Panc1 (cell line): ENCODE measurements around the gene LGR5. TPM values are rescaled to one million over a fixed set of nuclear protein-coding genes. Genes with fewer than 3 reads are reported as not detected.

Experiments
- ATAC-seq: fragments of 200-7000 bp; cut with Tn5 transposase; 2 replicates; pipeline ENCODE4 v1.9.1; 2020; ENCODE audit warnings: mild to moderate bottlenecking, moderate library complexity
- BruUV-seq: library from RNA; stranded (reverse); fragments of 400-500 nt; replicated peaks from 2 replicates; lab custom pipeline; 2021; lab: Mats Ljungman, UMichigan
- CTCF ChIA-PET: fragments of 300-600 bp; sonication (Branson Sonifier 250); formaldehyde crosslinking; loops from one replicate; lab custom pipeline; 2022; ENCODE audit warnings: antibody characterized with exemption; lab: Charles Lee
- POLR2A ChIA-PET: fragments of 300-600 bp; sonication (Branson Sonifier 250); formaldehyde crosslinking; loops from one replicate; lab custom pipeline; 2022; ENCODE audit warnings: antibody characterized with exemption; lab: Charles Lee
- DNase-seq: peaks from one replicate; pipeline ENCODE4 v3.0.0-alpha.2; 2010; ENCODE audit warnings: low read depth, low spot score
- H3K27ac ChIP-seq: 2 replicates; pipeline ENCODE4 v1.5.1; 2011; ENCODE audit warnings: mild to moderate bottlenecking, low read length, inconsistent platforms
- H3K27me3 ChIP-seq: fragments of 200-500 bp; sonication (Bioruptor generic); 2 replicates; pipeline ENCODE4 v1.6.0; 2014; ENCODE audit warnings: low read length, inconsistent platforms; ENCODE audit not compliant: control insufficient read depth, insufficient read depth
- H3K36me3 ChIP-seq: fragments of 200-500 bp; sonication (Bioruptor generic); 2 replicates; pipeline ENCODE4 v1.5.1; 2014; ENCODE audit warnings: inconsistent platforms, mild to moderate bottlenecking, low read length, moderate library complexity; ENCODE audit not compliant: control insufficient read depth, insufficient read depth
- H3K4me1 ChIP-seq: 2 replicates; pipeline ENCODE4 v1.5.1; 2011; ENCODE audit warnings: inconsistent platforms, mild to moderate bottlenecking, low read length, moderate library complexity; ENCODE audit not compliant: control insufficient read depth, insufficient read depth
- H3K4me3 ChIP-seq, 2 experiments: 2 replicates each; pipeline ENCODE4 v1.5.1; 2011 to 2012; ENCODE audit warnings: low read depth in 2 of 2, low read length in 2 of 2, mild to moderate bottlenecking in 2 of 2, inconsistent platforms in 1 of 2, moderate library complexity in 1 of 2
- H3K9me3 ChIP-seq: fragments of 200-500 bp; sonication (Bioruptor generic); 2 replicates; pipeline ENCODE4 v1.5.1; 2014; ENCODE audit warnings: low read depth, mild to moderate bottlenecking, inconsistent platforms, low read length, moderate library complexity; ENCODE audit not compliant: control insufficient read depth, insufficient read depth
- CTCF ChIP-seq: fragments of 450-650 bp; IDR thresholded peaks from 2 replicates; pipeline ENCODE4 v1.5.1; 2017; ENCODE audit warnings: mild to moderate bottlenecking
- POLR2AphosphoS5 ChIP-seq: IDR thresholded peaks from 2 replicates; pipeline ENCODE4 v1.6.1; 2012; ENCODE audit warnings: mild to moderate bottlenecking, low read depth, low read length, moderate library complexity
- SIN3A ChIP-seq: IDR thresholded peaks from 2 replicates; pipeline ENCODE4 v1.6.1; 2012; ENCODE audit warnings: low read depth, mild to moderate bottlenecking, low read length, moderate library complexity, borderline replicate concordance; ENCODE audit not compliant: insufficient read depth
- TCF7L2 ChIP-seq: IDR thresholded peaks from 2 replicates; pipeline ENCODE4 v1.6.1; 2011; ENCODE audit warnings: mild to moderate bottlenecking, low read depth, low read length, inconsistent platforms
- in situ Hi-C: cut with HindIII; loops from 2 replicates; pipeline ENCODE4 v1.10.0; 2016; ENCODE audit warnings: low sequenced_read_pairs, low pct_unique_long_range_greater_than_20kb
- intact Hi-C: fragments of 100-400 bp; cut with micrococcal nuclease; formaldehyde crosslinking; loops from one replicate; pipeline ENCODE4 v1.10.0; 2022; ENCODE audit not compliant: unreplicated experiment
- total RNA-seq: library from RNA; stranded (reverse); gene quantifications from one replicate; pipeline ENCODE4 v1.2.1, GENCODE V29; 2021; ENCODE audit not compliant: unreplicated experiment
- TF ChIP-seq, protein P1 (sequence below), 2 experiments: IDR thresholded peaks; 2 replicates each; pipeline ENCODE4 v1.6.1; 2011 to 2012; ENCODE audit warnings: low read depth in 2 of 2, control low read depth in 1 of 2, low read length in 1 of 2, mild to moderate bottlenecking in 1 of 2, moderate library complexity in 1 of 2; ENCODE audit not compliant: insufficient read depth in 1 of 2

The LGR5 gene
- total RNA-seq, 1 experiment from 2014 or later: 1.9 TPM

DNA sequence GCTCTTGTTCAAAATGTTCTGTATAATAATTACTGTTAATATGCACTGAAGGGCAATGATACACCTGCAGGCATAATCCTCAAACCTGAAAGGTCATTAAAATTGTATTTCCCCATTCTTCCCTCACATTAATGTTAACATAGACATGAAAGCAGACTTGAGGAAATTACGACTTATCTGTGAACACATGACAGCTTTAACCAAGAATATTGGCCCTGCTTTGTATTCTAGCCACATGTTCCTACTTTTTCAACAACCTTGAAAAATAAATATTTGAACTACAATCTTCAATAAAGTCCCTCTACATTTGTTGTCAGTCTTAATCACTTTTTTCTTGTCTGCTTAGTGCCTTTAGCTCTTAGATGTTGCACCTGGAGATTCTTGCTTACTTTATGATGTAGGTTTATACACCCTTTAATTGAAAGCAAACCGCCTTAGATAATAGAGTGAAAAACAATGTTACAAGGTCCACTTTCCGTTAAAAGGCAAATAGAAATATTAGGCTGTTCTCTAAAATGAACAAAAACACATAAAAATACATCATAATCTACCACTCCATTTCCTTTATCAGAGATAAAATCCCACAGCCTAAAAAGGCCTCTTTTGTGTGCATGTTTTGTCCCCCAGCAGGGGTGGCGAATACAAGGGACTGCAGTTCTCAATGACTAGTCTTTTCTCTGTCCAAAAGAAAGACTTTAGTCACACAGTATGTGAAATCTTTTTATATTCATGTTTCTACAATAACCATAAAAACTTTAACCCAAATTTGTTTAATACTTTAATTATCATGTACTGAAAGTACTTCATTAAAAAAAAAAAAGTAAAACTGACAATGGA, 168.1 kb downstream of the LGR5 start:
- no peak for ATAC-seq
- peaks cover 44% of the 10 kb centered on the region for H3K36me3 ChIP-seq
- H3K27ac ChIP-seq: no peak overlapping the region
- TF ChIP-seq, protein P1, sequence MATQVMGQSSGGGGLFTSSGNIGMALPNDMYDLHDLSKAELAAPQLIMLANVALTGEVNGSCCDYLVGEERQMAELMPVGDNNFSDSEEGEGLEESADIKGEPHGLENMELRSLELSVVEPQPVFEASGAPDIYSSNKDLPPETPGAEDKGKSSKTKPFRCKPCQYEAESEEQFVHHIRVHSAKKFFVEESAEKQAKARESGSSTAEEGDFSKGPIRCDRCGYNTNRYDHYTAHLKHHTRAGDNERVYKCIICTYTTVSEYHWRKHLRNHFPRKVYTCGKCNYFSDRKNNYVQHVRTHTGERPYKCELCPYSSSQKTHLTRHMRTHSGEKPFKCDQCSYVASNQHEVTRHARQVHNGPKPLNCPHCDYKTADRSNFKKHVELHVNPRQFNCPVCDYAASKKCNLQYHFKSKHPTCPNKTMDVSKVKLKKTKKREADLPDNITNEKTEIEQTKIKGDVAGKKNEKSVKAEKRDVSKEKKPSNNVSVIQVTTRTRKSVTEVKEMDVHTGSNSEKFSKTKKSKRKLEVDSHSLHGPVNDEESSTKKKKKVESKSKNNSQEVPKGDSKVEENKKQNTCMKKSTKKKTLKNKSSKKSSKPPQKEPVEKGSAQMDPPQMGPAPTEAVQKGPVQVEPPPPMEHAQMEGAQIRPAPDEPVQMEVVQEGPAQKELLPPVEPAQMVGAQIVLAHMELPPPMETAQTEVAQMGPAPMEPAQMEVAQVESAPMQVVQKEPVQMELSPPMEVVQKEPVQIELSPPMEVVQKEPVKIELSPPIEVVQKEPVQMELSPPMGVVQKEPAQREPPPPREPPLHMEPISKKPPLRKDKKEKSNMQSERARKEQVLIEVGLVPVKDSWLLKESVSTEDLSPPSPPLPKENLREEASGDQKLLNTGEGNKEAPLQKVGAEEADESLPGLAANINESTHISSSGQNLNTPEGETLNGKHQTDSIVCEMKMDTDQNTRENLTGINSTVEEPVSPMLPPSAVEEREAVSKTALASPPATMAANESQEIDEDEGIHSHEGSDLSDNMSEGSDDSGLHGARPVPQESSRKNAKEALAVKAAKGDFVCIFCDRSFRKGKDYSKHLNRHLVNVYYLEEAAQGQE (IDR thresholded peaks at IDR 0.05; ENCODE audit: insufficient read depth in 1 of 2, low read depth in 2 of 2, low read length in 1 of 2): no peak
- TF ChIP-seq POLR2AphosphoS5 (no peak), TCF7L2 (no peak), SIN3A (no peak), CTCF (no peak)
- DNase-seq: no peak
- POLR2A ChIA-PET: no interaction called here
- H3K27me3 ChIP-seq: no peaks in the 10 kb centered on the region
- BruUV-seq: no TSS peak
- no peaks in the 10 kb centered on the region for H3K4me1 ChIP-seq
- H3K9me3 ChIP-seq: no peaks in the 10 kb centered on the region
- CTCF ChIA-PET: interaction anchor here (1.3 kb wide), 1 partner anchor 29 kb away, joined by 4 read pairs; no protein-coding TSS in a partner anchor
- intact Hi-C loops: no loop called here
- H3K4me3 ChIP-seq: no peak overlapping the region
- in situ Hi-C loops: no loop called here

DNA sequence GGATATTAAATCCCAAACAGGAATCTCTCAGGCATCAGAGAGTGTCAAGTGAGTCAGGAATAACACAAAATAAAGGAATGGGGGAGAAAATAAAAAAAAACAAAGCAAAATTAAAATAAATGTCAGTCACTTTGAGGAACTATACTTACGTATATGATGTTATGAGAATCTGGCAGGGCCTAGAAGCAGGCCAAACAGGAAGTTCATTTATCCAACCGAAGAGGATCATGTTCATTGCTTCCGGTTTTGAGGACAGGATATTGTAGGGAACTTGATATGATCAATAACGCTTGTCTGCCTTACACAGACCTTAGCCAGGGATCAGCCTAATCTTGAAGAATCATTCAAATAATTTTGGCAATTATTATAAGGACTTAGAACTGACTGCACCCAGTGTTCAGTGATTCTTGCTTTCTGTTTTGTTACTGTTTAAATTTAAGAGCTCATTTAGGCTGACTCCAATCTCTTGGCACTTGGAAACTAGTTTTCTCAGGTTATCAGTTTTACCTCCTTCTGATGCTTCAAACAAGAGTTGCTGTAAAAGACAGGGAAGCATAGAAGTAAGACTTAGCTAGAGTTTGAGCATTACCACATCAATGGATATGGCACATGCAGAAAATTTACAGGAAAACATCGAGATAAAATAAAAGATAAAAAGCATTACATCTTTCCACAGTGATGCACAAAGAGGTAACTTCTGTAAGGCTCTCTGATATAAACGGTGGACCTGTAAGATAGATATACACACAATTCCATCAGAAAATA, 170.6 kb downstream of the LGR5 start:
- no peak overlapping the region for H3K4me3 ChIP-seq
- ATAC-seq (no peak), DNase-seq (no peak)
- POLR2A ChIA-PET: no interaction called here
- no peaks in the 10 kb centered on the region for H3K27me3 ChIP-seq
- in situ Hi-C loops (no loop called here), intact Hi-C loops (no loop called here)
- TF ChIP-seq POLR2AphosphoS5 (no peak), TCF7L2 (no peak), SIN3A (no peak), CTCF (no peak)
- TF ChIP-seq, protein P1 (IDR thresholded peaks at IDR 0.05; ENCODE audit: insufficient read depth in 1 of 2, low read depth in 2 of 2, low read length in 1 of 2): no peak
- no peaks in the 10 kb centered on the region for H3K4me1 ChIP-seq
- H3K27ac ChIP-seq: no peak overlapping the region
- TSS peak; percentile 38 for BruUV-seq
- H3K9me3 ChIP-seq: no peaks in the 10 kb centered on the region
- H3K36me3 ChIP-seq: peaks cover 67% of the 10 kb centered on the region
- CTCF ChIA-PET: no interaction called here
